Measurements from ENCODE around the gene DLK1. TPM values are rescaled to one million over a fixed set of nuclear protein-coding genes. Genes with fewer than 3 reads are reported as not detected.

The DLK1 gene
- not detected in 2 replicates for total RNA-seq

GRCh38 chr14:100726550-100727085, at the start of gene DLK1:
Gene DLK1, plus strand, starts transcription at chr14:100726892. Its CDS starts 177 bp downstream, at chr14:100727069.

Other genes with a start within 250 kb of the DLK1 start
- under 0.01 TPM in 1 of 2 replicates, not detected in the other for gene BEGAIN, start 139.5 kb upstream of the DLK1 start, total RNA-seq
- gene MEG3, start 99.2 kb downstream of the DLK1 start, total RNA-seq: 12.6 and 72.9 TPM in 2 replicates
- not detected in 2 replicates for gene RTL1, start 176.8 kb downstream of the DLK1 start, total RNA-seq